ENCODE measurements around the gene HMG20B.

GRCh38 chr19:3623716-3624115 lies 51.0 kb downstream of the HMG20B start:
- TF ChIP-seq CTCF (IDR thresholded peaks at IDR 0.05): no peak
- TF ChIP-seq POLR2A (IDR thresholded peaks at IDR 0.05): no peak

All from esophagus squamous epithelium (tissue), 4 donors.